ENCODE data around the gene CRACR2B.

CRACR2B gene

DNA sequence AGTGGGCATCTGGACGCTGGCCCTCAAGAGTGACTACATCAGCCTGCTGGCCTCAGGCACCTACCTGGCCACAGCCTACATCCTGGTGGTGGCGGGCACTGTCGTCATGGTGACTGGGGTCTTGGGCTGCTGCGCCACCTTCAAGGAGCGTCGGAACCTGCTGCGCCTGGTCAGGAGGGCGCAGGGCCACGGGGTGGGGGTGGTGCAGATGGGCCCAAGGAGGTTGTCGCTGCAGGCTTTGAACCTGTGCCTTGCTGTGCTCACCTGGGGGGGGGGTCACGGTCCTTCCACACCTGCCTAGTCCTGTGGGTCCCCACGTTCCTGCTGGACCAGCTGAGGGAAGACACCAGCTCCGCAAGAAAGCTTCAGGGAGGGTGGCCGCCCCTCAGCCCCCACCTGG, 8.6 kb downstream of the CRACR2B start:
- no peak for ATAC-seq
- peaks cover 12% of the 10 kb centered on the region for H3K27me3 Mint-ChIP-seq
- H3K4me1 Mint-ChIP-seq: peaks cover 48% of the 10 kb centered on the region

GRCh38 chr11:836700-837099, 9.0 kb downstream of the CRACR2B start:
- Mint-ChIP-seq H3K27me3 (peaks cover 8% of the 10 kb centered on the region), H3K27ac (no peak overlapping the region), H3K4me1 (peaks cover 47% of the 10 kb centered on the region), H3K9me3 (no peaks in the 10 kb centered on the region), H3K36me3 (peaks cover 14% of the 10 kb centered on the region), H3K4me3 (no peak overlapping the region)
- ATAC-seq: no peak

More for the DNA sequence above, 8.6 kb downstream of the CRACR2B start:
- no peak overlapping the region for H3K27ac Mint-ChIP-seq
- H3K4me3 Mint-ChIP-seq: no peak overlapping the region
- H3K36me3 Mint-ChIP-seq: peaks cover 14% of the 10 kb centered on the region
- H3K9me3 Mint-ChIP-seq: no peaks in the 10 kb centered on the region

DNA sequence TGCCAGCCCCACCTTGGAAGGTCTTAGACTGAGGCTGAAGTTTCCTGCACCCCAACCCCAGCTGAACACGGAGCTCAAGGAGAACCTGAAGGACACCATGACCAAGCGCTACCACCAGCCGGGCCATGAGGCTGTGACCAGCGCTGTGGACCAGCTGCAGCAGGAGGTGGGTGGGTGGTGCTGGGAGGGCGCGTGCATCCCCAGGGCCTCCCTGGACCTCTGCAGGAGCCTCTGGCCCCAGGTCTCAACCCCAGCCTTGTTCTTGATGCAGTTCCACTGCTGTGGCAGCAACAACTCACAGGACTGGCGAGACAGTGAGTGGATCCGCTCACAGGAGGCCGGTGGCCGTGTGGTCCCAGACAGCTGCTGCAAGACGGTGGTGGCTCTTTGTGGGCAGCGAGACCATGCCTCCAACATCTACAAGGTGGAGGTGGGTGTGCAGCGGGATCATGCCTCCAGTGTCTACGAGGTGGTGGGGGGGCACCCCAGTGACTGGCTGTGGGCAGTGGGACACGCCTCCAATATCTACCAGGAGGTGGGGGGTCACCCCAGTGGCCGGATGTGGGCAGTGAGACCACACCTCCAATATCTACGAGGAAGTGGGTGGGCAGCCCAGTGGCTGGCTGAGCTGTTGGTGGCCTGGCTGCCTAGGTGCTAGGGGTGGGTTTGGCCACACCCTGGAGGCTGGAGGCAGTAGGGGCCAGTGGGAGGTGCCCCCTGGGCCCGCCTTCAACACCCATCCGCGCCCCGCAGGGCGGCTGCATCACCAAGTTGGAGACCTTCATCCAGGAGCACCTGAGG, 9.7 kb downstream of the CRACR2B start:
- H3K4me1 Mint-ChIP-seq: peaks cover 40% of the 10 kb centered on the region
- H3K36me3 Mint-ChIP-seq: peaks cover 14% of the 10 kb centered on the region
- no peak for ATAC-seq
- H3K27ac Mint-ChIP-seq: no peak overlapping the region
- H3K4me3 Mint-ChIP-seq: no peak overlapping the region
- H3K27me3 Mint-ChIP-seq: peaks cover 1% of the 10 kb centered on the region
- H3K9me3 Mint-ChIP-seq: no peaks in the 10 kb centered on the region

GRCh38 chr11:837990-838307, 10.2 kb downstream of the CRACR2B start:
- ATAC-seq: no peak

GRCh38 chr11:838441-839279, 10.9 kb downstream of the CRACR2B start:
- H3K36me3 Mint-ChIP-seq: peaks cover 14% of the 10 kb centered on the region
- no peaks in the 10 kb centered on the region for H3K9me3 Mint-ChIP-seq
- no peak for ATAC-seq
- H3K27ac Mint-ChIP-seq: no peak overlapping the region
- no peak overlapping the region for H3K4me3 Mint-ChIP-seq
- peaks cover 43% of the 10 kb centered on the region for H3K4me1 Mint-ChIP-seq
- peaks cover 6% of the 10 kb centered on the region for H3K27me3 Mint-ChIP-seq

More at GRCh38 chr11:837990-838307, 10.2 kb downstream of the CRACR2B start:
- no peak overlapping the region for H3K27ac Mint-ChIP-seq
- no peaks in the 10 kb centered on the region for H3K9me3 Mint-ChIP-seq
- no peaks in the 10 kb centered on the region for H3K27me3 Mint-ChIP-seq
- H3K36me3 Mint-ChIP-seq: peaks cover 14% of the 10 kb centered on the region
- peaks cover 38% of the 10 kb centered on the region for H3K4me1 Mint-ChIP-seq
- no peak overlapping the region for H3K4me3 Mint-ChIP-seq

- Mint-ChIP-seq H3K4me1 (peaks cover 41% of the 10 kb centered on the region), H3K36me3 (peaks cover 14% of the 10 kb centered on the region), H3K4me3 (no peak overlapping the region), H3K27me3 (peaks cover 12% of the 10 kb centered on the region), H3K9me3 (no peaks in the 10 kb centered on the region), H3K27ac (no peak overlapping the region)
- ATAC-seq: no peak
Observed at GRCh38 chr11:839280-839623, 11.5 kb downstream of the CRACR2B start.

GRCh38 chr11:839875-840617, 12.3 kb downstream of the CRACR2B start:
- no peak for ATAC-seq
- H3K4me3 Mint-ChIP-seq: peak overlapping the region; percentile 89
- peaks cover 19% of the 10 kb centered on the region for H3K27me3 Mint-ChIP-seq
- H3K27ac Mint-ChIP-seq: peak overlapping the region; percentile 84
- peaks cover 14% of the 10 kb centered on the region for H3K36me3 Mint-ChIP-seq
- H3K4me1 Mint-ChIP-seq: peaks cover 43% of the 10 kb centered on the region
- H3K9me3 Mint-ChIP-seq: no peaks in the 10 kb centered on the region

- H3K36me3 Mint-ChIP-seq: peaks cover 14% of the 10 kb centered on the region
- ATAC-seq: peak; percentile 52
- H3K27me3 Mint-ChIP-seq: peaks cover 23% of the 10 kb centered on the region
- peaks cover 45% of the 10 kb centered on the region for H3K4me1 Mint-ChIP-seq
- H3K27ac Mint-ChIP-seq: peak overlapping the region; percentile 84
- no peaks in the 10 kb centered on the region for H3K9me3 Mint-ChIP-seq
- peak overlapping the region; percentile 89 for H3K4me3 Mint-ChIP-seq
Observed at GRCh38 chr11:841981-842369, 14.3 kb downstream of the CRACR2B start.

- Mint-ChIP-seq H3K27ac (peak within 1 kb of the TSS; percentile 84), H3K36me3 (peaks cover 11% of the 10 kb centered on the region), H3K27me3 (peaks cover 23% of the 10 kb centered on the region), H3K9me3 (no peaks in the 10 kb centered on the region), H3K4me3 (peak within 1 kb of the TSS; percentile 89), H3K4me1 (peaks cover 42% of the 10 kb centered on the region)
- peak; percentile 86 for ATAC-seq
Observed at GRCh38 chr11:842370-843002, 14.8 kb downstream of the CRACR2B start, which contains the start of the genes POLR2L and TSPAN4. Gene POLR2L (minus strand): TSS chr11:842529. CDS start chr11:842508, 21 bp downstream. Gene TSPAN4 (plus strand): TSS chr11:842852. CDS start chr11:850305, 7,453 bp downstream.

DNA sequence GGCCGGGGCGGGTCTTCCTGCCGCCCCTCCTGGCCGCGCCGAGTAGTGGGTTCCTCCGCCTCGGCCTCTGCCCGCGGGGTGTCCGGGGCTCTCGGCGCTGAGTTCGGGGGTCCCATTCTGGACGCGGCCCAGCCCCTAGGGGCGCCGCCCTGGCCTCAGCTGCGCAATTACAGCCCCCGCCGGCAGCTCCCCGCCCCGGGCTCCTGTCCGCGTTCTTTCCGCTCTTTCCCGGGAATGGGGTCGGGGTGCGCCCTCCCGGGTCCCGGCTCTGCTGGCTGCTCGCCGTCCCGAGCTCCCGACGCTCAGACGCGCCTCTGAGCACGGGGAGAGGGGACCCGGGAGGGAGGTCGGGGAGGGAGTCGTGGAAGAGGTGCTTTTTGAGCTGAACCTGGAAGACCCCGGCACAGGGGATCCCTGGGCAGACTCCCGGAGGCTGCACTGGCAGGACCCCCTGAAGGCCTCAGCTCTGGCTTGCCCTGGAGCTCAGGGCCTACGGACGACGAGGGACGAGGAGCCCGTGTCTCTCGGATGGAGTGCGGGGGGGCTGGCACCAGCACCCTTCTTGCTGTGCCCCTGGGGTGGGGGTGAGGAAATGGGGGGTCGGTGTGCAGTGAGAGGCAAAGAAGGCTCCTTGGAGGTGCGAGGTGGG, 15.5 kb downstream of the CRACR2B start:
- Mint-ChIP-seq H3K9me3 (no peaks in the 10 kb centered on the region), H3K4me1 (peaks cover 38% of the 10 kb centered on the region), H3K36me3 (peaks cover 6% of the 10 kb centered on the region), H3K27me3 (peaks cover 25% of the 10 kb centered on the region), H3K27ac (peak overlapping the region; percentile 59), H3K4me3 (peak overlapping the region; percentile 89)
- peak; percentile 1 for ATAC-seq

GRCh38 chr11:843818-844692, 16.3 kb downstream of the CRACR2B start:
- Mint-ChIP-seq H3K27ac (peak overlapping the region; percentile 59), H3K36me3 (peaks cover under 1% of the 10 kb centered on the region), H3K9me3 (no peaks in the 10 kb centered on the region), H3K27me3 (peaks cover 33% of the 10 kb centered on the region), H3K4me1 (peaks cover 40% of the 10 kb centered on the region), H3K4me3 (peak overlapping the region; percentile 89)
- no peak for ATAC-seq

DNA sequence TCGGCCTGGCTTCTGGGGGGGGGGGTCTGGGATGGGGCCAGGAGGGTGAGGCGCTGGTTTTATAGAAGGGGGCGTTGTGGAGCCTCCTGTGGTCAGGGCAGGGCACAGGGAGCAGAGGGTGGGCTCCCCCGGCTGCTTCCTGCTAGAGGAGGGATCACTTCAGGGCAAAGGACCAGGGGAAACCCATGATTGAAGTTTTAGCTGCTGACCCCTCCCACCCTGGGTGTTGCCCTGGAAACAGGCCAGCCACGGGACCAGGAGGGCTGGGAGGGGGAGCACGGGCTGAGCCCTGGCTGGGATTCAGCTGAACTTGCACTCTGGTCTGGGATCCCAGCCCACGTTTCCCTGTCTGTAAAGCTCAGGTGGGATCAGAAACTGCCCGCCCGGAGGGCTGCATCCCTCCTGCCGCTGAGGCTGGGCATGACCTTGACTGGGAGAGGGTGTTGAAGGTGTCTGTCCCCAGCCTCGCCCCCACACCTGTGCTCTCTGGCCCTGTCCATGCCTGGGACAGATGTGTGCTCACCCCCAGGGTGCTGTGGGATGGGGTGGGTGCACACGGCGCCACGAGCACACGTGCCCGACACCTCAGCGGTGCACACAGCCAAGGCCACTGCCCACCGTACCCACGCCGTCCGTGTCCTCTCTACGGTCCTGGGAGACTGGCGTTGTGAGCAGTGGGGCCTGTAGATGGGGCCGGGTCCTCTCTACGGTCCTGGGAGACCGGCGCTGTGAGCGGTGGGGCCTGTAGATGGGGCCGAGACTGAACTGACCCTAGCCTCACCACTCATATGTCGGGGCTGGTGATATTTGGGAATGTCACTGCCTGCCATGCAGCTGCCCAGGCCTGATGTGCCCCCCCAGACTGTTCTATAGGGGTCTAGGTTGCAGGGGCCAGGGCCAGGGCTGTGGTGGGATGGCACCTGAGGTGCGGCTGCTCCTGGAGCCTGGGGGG, 17.2 kb downstream of the CRACR2B start:
- ATAC-seq: no peak
- Mint-ChIP-seq H3K36me3 (no peaks in the 10 kb centered on the region), H3K27me3 (peaks cover 38% of the 10 kb centered on the region), H3K4me1 (peaks cover 44% of the 10 kb centered on the region), H3K9me3 (no peaks in the 10 kb centered on the region), H3K27ac (no peak overlapping the region), H3K4me3 (no peak overlapping the region)
